Adipose tissue (tissue), 3 donors: Measurements from ENCODE around the gene ERO1A. TPM values are rescaled to one million over a fixed set of nuclear protein-coding genes. Genes with fewer than 3 reads are reported as not detected.

Experiments
- H3K27ac ChIP-seq: one replicate; pipeline ENCODE4 v1.5.1; 2013; ENCODE audit warnings: low read depth, low read length
- WGBS, 3 donors: extraction: QIAGEN DNeasy Blood & Tissue Kit; methylation state at CpG; one replicate each; pipeline ENCODE4 v1.1.7; 2013; 5-methylcytosine and 5-hydroxymethylcytosine counted together
- polyA plus RNA-seq, 3 donors: library from polyadenylated mRNA; stranded (reverse); fragments of 200-250 nt; gene quantifications; one replicate each; pipeline ENCODE4 v1.2.3, GENCODE V29; 2013
- donor health status: healthy with polysubstance abuse.
- donor health status: Bipolar disorder and iron deficiency.
- donor health status: healthy.

The ERO1A gene
- polyA plus RNA-seq, 3 donors: 9.3 to 15.1 (median 11.4) TPM

- WGBS, 3 donors: 93 to 99% (median 98%) methylated on average over 1 of the region's 1 CpG
- no peak overlapping the region for H3K27ac ChIP-seq
Observed at GRCh38 chr14:52641745-52642144, 53.6 kb downstream of the ERO1A start.

GRCh38 chr14:52640137-52640536 is 55.2 kb downstream of the ERO1A start:
- H3K27ac ChIP-seq: no peak overlapping the region

GRCh38 chr14:52619687-52620086 is 75.7 kb downstream of the ERO1A start:
- H3K27ac ChIP-seq: no peak overlapping the region
- WGBS, 3 donors: 91 to 98% (median 93%) methylated on average over 1 of the region's 1 CpG

More at GRCh38 chr14:52640137-52640536, 55.2 kb downstream of the ERO1A start:
- 91 to 96% (median 95%) methylated on average over 4 of the region's 4 CpGs for WGBS, 3 donors

- WGBS, 3 donors: 73 to 96% (median 96%) methylated on average over 3 of the region's 3 CpGs
Observed at GRCh38 chr14:52618602-52619001, 76.8 kb downstream of the ERO1A start.

GRCh38 chr14:52610187-52610586 is 85.2 kb downstream of the ERO1A start:
- 92 to 96% (median 93%) methylated on average over 2 of the region's 2 CpGs for WGBS, 3 donors
- H3K27ac ChIP-seq: no peak overlapping the region

More at GRCh38 chr14:52618602-52619001, 76.8 kb downstream of the ERO1A start:
- no peak overlapping the region for H3K27ac ChIP-seq

- 93 to 96% (median 96%) methylated on average over 5 of the region's 5 CpGs for WGBS, 3 donors
- H3K27ac ChIP-seq: no peak overlapping the region
Observed at GRCh38 chr14:52609445-52610044, 85.8 kb downstream of the ERO1A start.

- WGBS, 3 donors: 74 to 92% (median 76%) methylated on average over 1 of the region's 1 CpG
- H3K27ac ChIP-seq: no peak overlapping the region
Observed at GRCh38 chr14:52607061-52607460, 88.3 kb downstream of the ERO1A start.

- WGBS, 3 donors: 61 to 95% (median 70%) methylated on average over 1 of the region's 1 CpG
- H3K27ac ChIP-seq: no peak overlapping the region
Observed at GRCh38 chr14:52602131-52602530, 93.2 kb downstream of the ERO1A start.

GRCh38 chr14:52599974-52600373 is 95.4 kb downstream of the ERO1A start:
- H3K27ac ChIP-seq: no peak overlapping the region
- 93 to 97% (median 94%) methylated on average over 3 of the region's 3 CpGs for WGBS, 3 donors

- H3K27ac ChIP-seq: no peak overlapping the region
- 97% methylated on average over 1 of the region's 1 CpG for WGBS, 3 donors
Observed at GRCh38 chr14:52598568-52598967, 96.8 kb downstream of the ERO1A start.

- WGBS, 3 donors: 88 to 98% (median 96%) methylated on average over 5 of the region's 5 CpGs
Observed at GRCh38 chr14:52596861-52597260, 98.5 kb downstream of the ERO1A start.

GRCh38 chr14:52596320-52596719 is 99.0 kb downstream of the ERO1A start:
- no peak overlapping the region for H3K27ac ChIP-seq
- 86 to 91% (median 89%) methylated on average over 10 of the region's 10 CpGs for WGBS, 3 donors

More at GRCh38 chr14:52596861-52597260, 98.5 kb downstream of the ERO1A start:
- H3K27ac ChIP-seq: no peak overlapping the region

GRCh38 chr14:52590318-52590717 is 105.0 kb downstream of the ERO1A start:
- 95 to 97% (median 97%) methylated on average over 1 of the region's 1 CpG for WGBS, 3 donors
- H3K27ac ChIP-seq: no peak overlapping the region

Other genes starting within 250 kb of the ERO1A start
- 1 to 10 TPM; 2.4 to 5.2 (median 2.6) TPM for gene TXNDC16, start 143.1 kb downstream of the ERO1A start, polyA plus RNA-seq
- under 1 TPM; 0.17 to 0.48 (median 0.45) TPM for gene GPR137C, start 142.7 kb downstream of the ERO1A start, polyA plus RNA-seq
- 10 to 100 TPM; 40.4 to 66.6 (median 53.8) TPM for gene PSMC6, start 11.6 kb upstream of the ERO1A start, polyA plus RNA-seq
- gene STYX, start 34.6 kb upstream of the ERO1A start, polyA plus RNA-seq: 1 to 10 TPM; 4.5 to 7.8 (median 5.7) TPM
- 10 to 100 TPM; 13.1 to 15.1 (median 13.9) TPM for gene GNPNAT1, start 96.0 kb upstream of the ERO1A start, polyA plus RNA-seq